ENCODE measurements around the gene ABCC4.

GRCh38 chr13:95237310-95237870 is 63.9 kb downstream of the ABCC4 start:
- TF ChIP-seq ZNF484 (CRISPR knock-in tag; IDR thresholded peaks at IDR 0.05; ENCODE audit: borderline replicate concordance, low read depth): no peak
- TF ChIP-seq PHB2 (IDR thresholded peaks at IDR 0.05; ENCODE audit: partially characterized antibody): no peak
- TF ChIP-seq ZBTB14 (CRISPR knock-in tag; IDR thresholded peaks at IDR 0.05): no peak
- no peak for TF ChIP-seq SMAD3 (CRISPR knock-in tag; IDR thresholded peaks at IDR 0.05)
- no peak for TF ChIP-seq POLR2A (IDR thresholded peaks at IDR 0.05; ENCODE audit: insufficient read depth in 1 of 2, low read depth in 2 of 2, low read length in 2 of 2)
- TF ChIP-seq MTF2 (CRISPR knock-in tag; IDR thresholded peaks at IDR 0.05; ENCODE audit: borderline replicate concordance): no peak
- TF ChIP-seq RAD21 (CRISPR knock-in tag; IDR thresholded peaks at IDR 0.05): no peak
- TF ChIP-seq DNMT1 (CRISPR knock-in tag; IDR thresholded peaks at IDR 0.05): no peak
- no peak for TF ChIP-seq FOXM1 (CRISPR knock-in tag; IDR thresholded peaks at IDR 0.05)
- TF ChIP-seq CTCF (CRISPR knock-in tag; IDR thresholded peaks at IDR 0.05): no peak
- TF ChIP-seq GTF2F1 (IDR thresholded peaks at IDR 0.05; ENCODE audit: low read length): no peak
- no peak for TF ChIP-seq EZH2 (conservative IDR thresholded peaks at IDR 0.05; ENCODE audit: low read depth, low read length)

All from HepG2 (cell line).